Thyroid gland (tissue), 4 donors: ENCODE results near the gene CLEC18B.
"Not testable (repeated sequence)": the region's sequence is repeated elsewhere in the genome, so short reads cannot be mapped to it uniquely, and the experiment has no call there.

Source experiments
- POLR2A ChIP-seq, 2 donors: fragments of 450-650 bp; IDR thresholded peaks; one replicate each; pipeline ENCODE4 v1.6.1; 2017; ENCODE audit warnings: antibody characterized with exemption in 2 of 2, mild to moderate bottlenecking in 2 of 2, moderate library complexity in 1 of 2
- TF ChIP-seq, protein P1 (sequence below), 6 experiments: fragments of 200-600 bp in 3 of 6; fragments of 450-650 bp in 3 of 6; sonication (generic) in 3 of 6; IDR thresholded peaks; one replicate each; pipeline ENCODE4 v1.5.1; 2016 to 2019; ENCODE audit warnings: antibody characterized with exemption in 6 of 6, mild to moderate bottlenecking in 2 of 6, inconsistent platforms in 1 of 6, moderate library complexity in 1 of 6

DNA sequence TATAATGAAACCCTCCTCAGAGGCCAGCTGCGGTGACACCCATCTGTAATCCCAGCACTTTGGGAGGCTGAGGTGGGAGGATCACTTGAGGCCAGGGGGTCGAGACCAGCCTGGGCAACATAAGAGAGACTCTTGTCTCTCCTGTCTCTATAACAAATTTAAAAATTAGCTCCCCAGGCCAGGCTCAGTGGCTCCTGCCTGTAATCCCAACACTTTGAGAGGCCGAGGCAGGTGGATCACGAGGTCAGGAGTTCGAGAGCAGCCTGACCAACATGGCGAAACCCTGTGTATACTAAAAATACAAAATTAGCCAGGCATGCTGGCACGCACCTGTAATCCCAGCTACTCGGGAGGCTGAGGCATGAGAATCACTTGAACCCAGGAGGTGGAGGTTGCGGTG lies 27.1 kb downstream of the CLEC18B start:
- not testable (repeated sequence) for TF ChIP-seq POLR2A (IDR thresholded peaks at IDR 0.05)
- TF ChIP-seq, protein P1, sequence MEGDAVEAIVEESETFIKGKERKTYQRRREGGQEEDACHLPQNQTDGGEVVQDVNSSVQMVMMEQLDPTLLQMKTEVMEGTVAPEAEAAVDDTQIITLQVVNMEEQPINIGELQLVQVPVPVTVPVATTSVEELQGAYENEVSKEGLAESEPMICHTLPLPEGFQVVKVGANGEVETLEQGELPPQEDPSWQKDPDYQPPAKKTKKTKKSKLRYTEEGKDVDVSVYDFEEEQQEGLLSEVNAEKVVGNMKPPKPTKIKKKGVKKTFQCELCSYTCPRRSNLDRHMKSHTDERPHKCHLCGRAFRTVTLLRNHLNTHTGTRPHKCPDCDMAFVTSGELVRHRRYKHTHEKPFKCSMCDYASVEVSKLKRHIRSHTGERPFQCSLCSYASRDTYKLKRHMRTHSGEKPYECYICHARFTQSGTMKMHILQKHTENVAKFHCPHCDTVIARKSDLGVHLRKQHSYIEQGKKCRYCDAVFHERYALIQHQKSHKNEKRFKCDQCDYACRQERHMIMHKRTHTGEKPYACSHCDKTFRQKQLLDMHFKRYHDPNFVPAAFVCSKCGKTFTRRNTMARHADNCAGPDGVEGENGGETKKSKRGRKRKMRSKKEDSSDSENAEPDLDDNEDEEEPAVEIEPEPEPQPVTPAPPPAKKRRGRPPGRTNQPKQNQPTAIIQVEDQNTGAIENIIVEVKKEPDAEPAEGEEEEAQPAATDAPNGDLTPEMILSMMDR (IDR thresholded peaks at IDR 0.05), result not testable (repeated sequence)
